A172 (cell line): ENCODE data around the gene KIF18B. TPM values are rescaled to one million over a fixed set of nuclear protein-coding genes. Genes with fewer than 3 reads are reported as not detected.

Experiments
- DNase-seq: peaks from one replicate; pipeline ENCODE4 v3.0.0-alpha.2; 2015; ENCODE audit warnings: low spot score
- total RNA-seq: library from RNA; depleted of rRNA; stranded (reverse); fragments of >200 nt; shearing (Covaris generic); gene quantifications from 2 replicates; pipeline ENCODE4 v1.2.3, GENCODE V29; 2014

The KIF18B gene
- total RNA-seq, 1 experiment from 2014 or later, result 16.3 TPM

GRCh38 chr17:44919411-44919810 is 28.2 kb downstream of the KIF18B start:
- no peak for DNase-seq

- no peak for DNase-seq
Observed at GRCh38 chr17:44918006-44918405, 29.6 kb downstream of the KIF18B start.

GRCh38 chr17:44917456-44917855 is 30.1 kb downstream of the KIF18B start:
- no peak for DNase-seq

- DNase-seq, result peak; percentile 83
Observed at GRCh38 chr17:44916781-44917241, 30.8 kb downstream of the KIF18B start.

GRCh38 chr17:44915862-44916780 is 31.5 kb downstream of the KIF18B start:
- DNase-seq, result no peak

- no peak for DNase-seq
Observed at GRCh38 chr17:44915321-44915726, 32.2 kb downstream of the KIF18B start, which contains the start of gene GFAP. Gene GFAP (minus strand): TSS chr17:44915500. CDS start chr17:44915486, 14 bp downstream.

GRCh38 chr17:44914698-44915271 is 32.8 kb downstream of the KIF18B start:
- no peak for DNase-seq

- DNase-seq, result no peak
Observed at GRCh38 chr17:44914148-44914547, 33.4 kb downstream of the KIF18B start.

- no peak for DNase-seq
Observed at GRCh38 chr17:44913676-44914075, 33.9 kb downstream of the KIF18B start.

- no peak for DNase-seq
Observed at GRCh38 chr17:44912763-44913544, 34.6 kb downstream of the KIF18B start.

- peak; percentile 42 for DNase-seq
Observed at GRCh38 chr17:44911133-44912001, 36.2 kb downstream of the KIF18B start.

GRCh38 chr17:44910231-44911106 is 37.1 kb downstream of the KIF18B start:
- no peak for DNase-seq

GRCh38 chr17:44909681-44910144 is 37.9 kb downstream of the KIF18B start:
- peak; percentile 85 for DNase-seq

- no peak for DNase-seq
Observed at GRCh38 chr17:44908761-44909326, 38.7 kb downstream of the KIF18B start.

- no peak for DNase-seq
Observed at GRCh38 chr17:44907729-44908470, 39.7 kb downstream of the KIF18B start.

GRCh38 chr17:44906763-44907728 is 40.5 kb downstream of the KIF18B start:
- no peak for DNase-seq

GRCh38 chr17:44906010-44906646 is 41.4 kb downstream of the KIF18B start:
- DNase-seq, result peak; percentile 99
